NCI-H2029 treated with DMSO at 0.1 percent for 48 hours (cell line): ENCODE measurements around the gene TAF8.
"Not testable (repeated sequence)": the region's sequence is repeated elsewhere in the genome, so short reads cannot be mapped to it uniquely, and the experiment has no call there.

ENCODE experiments used
- DNase-seq: peaks from one replicate; lab custom pipeline; 2025; lab: John Stamatoyannopoulos, UW

The TAF8 gene

GRCh38 chr6:42028234-42029061 is 21.9 kb upstream of the TAF8 start:
- no peak for DNase-seq

GRCh38 chr6:42029062-42029685 is 21.1 kb upstream of the TAF8 start:
- DNase-seq = no peak

GRCh38 chr6:42029881-42030280 is 20.4 kb upstream of the TAF8 start:
- no peak for DNase-seq

- DNase-seq = no peak
Measured at GRCh38 chr6:42030585-42031506, 19.5 kb upstream of the TAF8 start.

- no peak for DNase-seq
Measured at GRCh38 chr6:42032366-42032765, 18.0 kb upstream of the TAF8 start.

- not testable (repeated sequence) for DNase-seq
Measured at GRCh38 chr6:42037669-42038068, 12.7 kb upstream of the TAF8 start.

GRCh38 chr6:42038163-42038562 is 12.2 kb upstream of the TAF8 start:
- no peak for DNase-seq

- DNase-seq = no peak
Measured at GRCh38 chr6:42038811-42039408, 11.4 kb upstream of the TAF8 start.

GRCh38 chr6:42040856-42041480 is 9.4 kb upstream of the TAF8 start:
- DNase-seq = no peak

GRCh38 chr6:42041481-42042053 is 8.8 kb upstream of the TAF8 start:
- no peak for DNase-seq

GRCh38 chr6:42042108-42042507 is 8.2 kb upstream of the TAF8 start:
- DNase-seq = no peak

GRCh38 chr6:42043787-42044475 is 6.4 kb upstream of the TAF8 start:
- peak; percentile 88 for DNase-seq

- DNase-seq = peak; percentile 82
Measured at GRCh38 chr6:42045538-42046460, 4.5 kb upstream of the TAF8 start.

- no peak for DNase-seq
Measured at GRCh38 chr6:42046464-42047212, 3.7 kb upstream of the TAF8 start.

- no peak for DNase-seq
Measured at GRCh38 chr6:42047213-42047590, 3.1 kb upstream of the TAF8 start.

- no peak for DNase-seq
Measured at GRCh38 chr6:42047790-42048405, 2.4 kb upstream of the TAF8 start.

GRCh38 chr6:42049116-42049809 is 1.1 kb upstream of the TAF8 start:
- DNase-seq = no peak

- DNase-seq = peak; percentile 20
Measured at GRCh38 chr6:42049948-42050296, 402 bp upstream of the TAF8 start.
